Measurements from ENCODE around the gene MAT2B.

DNA sequence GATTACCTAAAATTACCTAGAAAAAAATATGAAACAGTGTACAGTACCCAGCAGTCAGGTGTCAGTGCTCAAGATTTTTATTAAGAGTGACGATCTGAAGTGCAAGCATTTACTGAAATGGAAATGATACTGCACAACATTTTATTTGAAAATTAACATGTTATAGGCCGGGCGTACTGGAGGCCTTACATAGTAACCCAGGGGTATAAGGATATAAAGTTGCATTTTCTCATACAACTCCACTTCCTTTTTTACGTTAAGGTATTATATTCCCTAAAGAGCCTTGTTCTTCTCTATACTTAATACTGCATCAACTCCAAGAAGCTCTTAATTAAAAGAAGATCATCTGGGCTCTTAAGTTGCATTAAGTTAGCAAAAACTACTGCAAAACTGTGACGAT, 3.3 kb downstream of the MAT2B start:
- TF ChIP-seq, protein P1, sequence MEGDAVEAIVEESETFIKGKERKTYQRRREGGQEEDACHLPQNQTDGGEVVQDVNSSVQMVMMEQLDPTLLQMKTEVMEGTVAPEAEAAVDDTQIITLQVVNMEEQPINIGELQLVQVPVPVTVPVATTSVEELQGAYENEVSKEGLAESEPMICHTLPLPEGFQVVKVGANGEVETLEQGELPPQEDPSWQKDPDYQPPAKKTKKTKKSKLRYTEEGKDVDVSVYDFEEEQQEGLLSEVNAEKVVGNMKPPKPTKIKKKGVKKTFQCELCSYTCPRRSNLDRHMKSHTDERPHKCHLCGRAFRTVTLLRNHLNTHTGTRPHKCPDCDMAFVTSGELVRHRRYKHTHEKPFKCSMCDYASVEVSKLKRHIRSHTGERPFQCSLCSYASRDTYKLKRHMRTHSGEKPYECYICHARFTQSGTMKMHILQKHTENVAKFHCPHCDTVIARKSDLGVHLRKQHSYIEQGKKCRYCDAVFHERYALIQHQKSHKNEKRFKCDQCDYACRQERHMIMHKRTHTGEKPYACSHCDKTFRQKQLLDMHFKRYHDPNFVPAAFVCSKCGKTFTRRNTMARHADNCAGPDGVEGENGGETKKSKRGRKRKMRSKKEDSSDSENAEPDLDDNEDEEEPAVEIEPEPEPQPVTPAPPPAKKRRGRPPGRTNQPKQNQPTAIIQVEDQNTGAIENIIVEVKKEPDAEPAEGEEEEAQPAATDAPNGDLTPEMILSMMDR (IDR thresholded peaks at IDR 0.05) = no peak
- TF ChIP-seq POLR2A (IDR thresholded peaks at IDR 0.05) = no peak
